Germinal center (tissue), 1 donor: ENCODE measurements around the gene RSRC1.
"Not testable (repeated sequence)": the region's sequence is repeated elsewhere in the genome, so short reads cannot be mapped to it uniquely, and the experiment has no call there.

Experiments used
- DNase-seq: peaks from one replicate; pipeline ENCODE4 v3.0.0; 2012; ENCODE audit warnings: mixed read lengths, low spot score

Gene RSRC1

DNA sequence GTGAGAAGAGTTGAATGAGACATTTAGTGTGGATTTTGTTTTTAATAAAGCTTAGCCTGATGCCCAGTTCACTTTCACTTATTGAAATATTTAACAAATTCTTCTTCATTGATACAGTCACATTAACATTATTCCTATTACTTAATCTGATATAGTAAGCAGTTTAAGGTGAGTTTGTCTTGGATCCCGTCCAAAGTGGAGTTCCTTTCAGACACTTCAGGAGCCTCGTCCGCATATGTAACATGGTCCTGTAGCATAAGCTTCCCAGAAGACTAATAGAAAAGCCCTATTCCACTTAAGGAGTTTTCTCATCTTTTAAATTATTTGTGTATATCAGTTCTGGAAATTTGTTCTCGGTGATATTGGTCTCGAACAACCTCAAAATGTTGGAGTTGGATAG is 421.4 kb downstream of the RSRC1 start:
- DNase-seq, result no peak

DNA sequence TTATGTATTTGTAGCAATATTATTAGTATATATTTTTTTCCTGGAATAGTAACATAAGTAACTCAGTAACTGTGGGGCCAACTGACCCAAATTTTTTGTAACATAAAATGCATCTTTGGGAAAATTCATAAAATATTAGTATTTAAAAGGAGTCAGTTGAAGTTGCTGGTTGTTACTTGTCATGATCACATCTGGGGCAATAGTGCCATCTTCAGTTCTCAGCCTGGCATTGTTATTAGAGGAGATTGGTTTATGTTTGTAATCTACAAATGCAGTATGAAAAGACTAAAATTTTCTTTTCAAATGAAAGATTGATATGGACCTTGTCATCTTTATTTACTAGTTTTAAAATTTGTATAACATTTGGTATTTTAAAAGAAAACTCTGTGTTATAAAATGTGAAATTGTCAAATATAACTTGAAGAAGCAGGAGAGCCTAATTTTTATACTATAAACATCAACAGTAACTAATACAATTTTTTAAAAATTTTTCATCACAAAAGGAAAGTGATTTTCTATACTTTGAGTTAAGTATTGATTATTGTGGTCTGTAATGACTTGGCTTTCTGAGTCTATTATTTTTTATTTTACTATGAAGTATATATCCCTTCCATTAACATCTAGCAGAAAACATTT is 422.3 kb downstream of the RSRC1 start:
- peak; percentile 5 for DNase-seq

DNA sequence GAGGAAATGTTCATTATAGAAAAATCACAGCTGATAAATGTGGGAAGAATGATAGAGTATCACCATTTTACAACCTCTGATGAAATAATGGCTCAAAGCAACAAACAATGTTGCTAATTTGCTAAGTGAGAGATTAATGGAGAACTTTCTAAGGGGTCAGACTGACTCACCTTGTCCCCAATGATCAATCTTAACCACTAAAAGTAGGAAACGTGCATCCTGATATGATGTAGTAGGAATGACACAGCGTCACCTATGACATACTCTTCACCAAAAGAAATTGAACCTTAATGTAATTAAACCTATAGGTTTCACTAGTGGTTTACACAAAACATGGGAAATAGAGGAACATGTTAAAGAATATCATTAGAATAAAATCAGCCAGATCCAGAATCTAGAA is 426.0 kb downstream of the RSRC1 start:
- no peak for DNase-seq

DNA sequence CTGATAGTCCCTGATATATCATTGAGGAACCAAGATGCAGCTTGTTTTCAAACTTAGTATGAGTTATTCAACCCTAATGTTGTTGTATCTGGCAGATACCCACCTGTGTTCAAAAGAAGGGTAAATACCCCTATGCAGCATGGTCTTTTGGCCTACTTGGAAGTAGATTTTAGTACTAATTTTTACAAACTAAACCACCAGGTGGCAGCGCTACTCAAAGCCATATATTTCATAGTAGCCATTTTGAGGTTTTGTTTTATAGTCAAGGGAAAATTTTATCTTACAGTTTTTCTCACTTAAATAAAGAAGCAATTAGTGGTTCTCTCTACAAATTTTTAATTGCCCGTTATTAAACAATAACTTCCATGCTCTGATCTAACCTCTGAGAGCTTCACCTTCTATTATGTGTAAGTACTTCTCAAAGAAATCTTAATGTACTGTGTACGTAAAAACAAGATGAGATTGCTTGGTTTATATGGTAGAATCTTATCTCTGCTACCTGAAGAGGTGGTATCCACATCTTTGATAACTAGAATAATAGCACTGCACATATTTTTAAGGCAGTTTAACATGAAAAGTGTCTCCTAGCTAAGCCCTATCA is 429.6 kb downstream of the RSRC1 start:
- peak; percentile 18 for DNase-seq

DNA sequence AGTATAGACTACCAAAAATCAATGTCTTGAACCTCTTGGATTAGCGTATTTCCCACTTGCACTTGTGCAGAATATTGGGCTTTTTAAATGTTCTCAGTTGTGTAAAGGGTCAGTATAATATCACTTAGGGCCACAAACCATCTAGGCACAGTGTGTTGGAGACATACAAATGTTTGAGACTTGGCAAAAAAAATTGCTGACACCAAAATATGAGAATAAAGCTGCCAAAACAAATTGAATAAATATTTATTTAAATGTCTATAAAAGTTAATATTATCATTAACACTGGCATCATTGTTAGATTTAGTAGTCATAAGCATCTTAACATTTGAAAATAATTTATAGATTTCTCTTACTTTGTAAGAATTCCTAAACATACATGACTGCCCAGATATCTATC is 430.2 kb downstream of the RSRC1 start:
- no peak for DNase-seq

DNA sequence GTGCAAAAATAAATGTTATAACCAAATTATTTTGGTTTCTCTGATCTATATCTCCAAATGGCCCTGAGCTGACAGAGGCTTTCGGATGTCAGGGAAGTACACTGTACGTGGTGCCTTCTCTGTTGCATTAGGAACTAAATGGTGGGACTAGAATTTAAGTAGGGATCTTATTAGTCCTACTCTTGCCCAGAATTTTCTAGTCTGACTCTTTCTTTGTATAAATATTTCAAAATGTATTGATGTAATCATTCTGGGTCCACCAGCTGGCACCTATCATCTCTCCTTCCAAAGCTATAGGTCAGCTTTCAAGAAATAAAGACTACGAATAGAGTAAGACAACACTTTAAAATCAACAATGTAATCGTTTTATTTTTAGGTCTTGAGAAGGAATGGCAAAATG is 438.8 kb downstream of the RSRC1 start:
- no peak for DNase-seq

DNA sequence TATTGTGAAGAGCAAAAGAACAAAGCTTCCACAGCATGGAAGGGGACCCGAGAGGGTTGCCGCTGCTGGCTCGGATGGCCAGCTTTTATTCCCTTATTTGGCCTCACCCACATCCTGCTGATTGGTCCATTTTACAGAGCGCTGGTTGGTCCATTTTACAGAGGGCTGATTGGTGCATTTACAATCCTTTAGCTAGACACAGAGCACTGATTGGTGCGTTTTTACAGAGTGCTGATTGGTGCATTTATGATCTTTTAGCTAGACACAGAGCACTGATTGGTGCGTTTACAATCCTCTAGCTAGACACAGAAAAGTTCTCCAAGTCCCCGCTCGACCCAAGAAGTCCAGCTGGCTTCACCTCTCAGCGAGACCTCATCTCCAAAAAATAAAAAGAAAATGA is 440.0 kb downstream of the RSRC1 start:
- not testable (repeated sequence) for DNase-seq

DNA sequence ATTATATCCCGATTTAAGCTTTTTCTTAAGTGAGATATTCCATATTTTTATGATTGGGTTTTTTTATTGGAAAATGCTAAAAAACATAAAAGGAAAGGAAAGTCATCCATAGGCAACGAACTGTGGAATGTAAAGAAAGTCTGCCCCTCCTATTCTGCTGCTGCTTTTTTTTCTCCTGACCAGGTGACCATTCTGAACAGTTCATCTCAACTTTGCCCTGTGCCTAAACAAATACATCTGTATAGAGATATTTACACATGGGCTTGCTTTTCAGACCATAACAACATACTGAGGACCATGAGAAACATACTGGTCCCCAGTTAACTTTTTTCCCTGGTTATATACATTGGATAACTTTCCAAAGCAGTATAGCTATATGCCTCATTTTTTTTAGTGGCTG is 442.2 kb downstream of the RSRC1 start:
- DNase-seq, result no peak

DNA sequence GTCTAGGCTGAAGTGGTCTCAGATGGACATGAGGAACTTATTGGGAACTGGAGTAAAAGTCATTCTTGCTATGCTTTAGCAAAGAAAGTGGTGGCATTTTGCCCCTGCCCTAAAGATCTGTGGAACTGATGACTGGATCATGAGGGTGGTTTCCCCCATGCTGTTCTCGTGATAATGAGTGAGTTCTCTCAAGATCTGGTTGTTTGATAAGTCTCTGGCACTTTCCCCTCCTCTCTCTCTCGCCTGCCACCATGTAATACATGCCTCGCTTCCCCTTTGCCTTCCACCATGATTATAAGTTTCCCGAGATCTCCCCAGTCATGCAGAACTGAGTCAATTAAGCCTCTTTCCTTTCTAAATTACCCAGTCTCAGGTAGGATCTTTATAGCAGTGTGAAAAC is 449.6 kb downstream of the RSRC1 start:
- no peak for DNase-seq

DNA sequence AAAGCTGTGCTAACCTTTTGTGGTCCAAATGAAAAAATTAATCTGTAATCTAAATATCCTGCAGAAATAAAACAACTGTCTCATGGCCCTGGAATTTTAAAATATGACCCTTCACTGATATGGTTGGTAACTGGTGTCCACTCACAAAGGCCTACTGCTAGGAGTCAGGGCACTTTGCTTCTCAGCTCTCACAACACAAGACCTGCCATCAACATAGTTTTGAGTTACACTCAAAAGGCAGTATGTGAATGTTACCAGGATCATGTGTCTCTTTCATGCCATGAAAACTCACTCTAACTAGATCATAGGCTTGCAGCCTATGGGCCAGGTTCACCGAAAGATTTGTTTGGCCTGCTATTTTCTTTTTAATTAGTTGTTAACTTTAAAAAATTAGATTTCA is 451.1 kb downstream of the RSRC1 start:
- no peak for DNase-seq

DNA sequence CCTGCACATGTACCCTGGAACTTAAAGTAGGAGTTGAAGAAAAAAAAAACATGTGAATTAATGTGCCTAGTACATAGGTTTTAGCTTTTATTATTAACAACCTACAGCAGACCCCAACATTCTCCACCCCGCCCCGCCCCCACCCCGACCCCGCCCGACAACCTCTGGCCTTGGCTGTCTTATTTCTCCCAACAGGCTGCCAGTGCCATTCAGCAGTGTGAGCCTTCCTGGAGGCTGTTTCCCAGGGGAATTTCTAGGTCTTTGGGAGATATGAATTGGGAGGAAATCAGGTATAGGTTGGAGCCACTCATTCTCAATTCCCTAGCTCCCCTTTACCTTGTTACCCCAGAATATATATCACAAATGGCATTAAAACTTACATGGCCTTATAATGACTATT is 452.8 kb downstream of the RSRC1 start:
- no peak for DNase-seq

DNA sequence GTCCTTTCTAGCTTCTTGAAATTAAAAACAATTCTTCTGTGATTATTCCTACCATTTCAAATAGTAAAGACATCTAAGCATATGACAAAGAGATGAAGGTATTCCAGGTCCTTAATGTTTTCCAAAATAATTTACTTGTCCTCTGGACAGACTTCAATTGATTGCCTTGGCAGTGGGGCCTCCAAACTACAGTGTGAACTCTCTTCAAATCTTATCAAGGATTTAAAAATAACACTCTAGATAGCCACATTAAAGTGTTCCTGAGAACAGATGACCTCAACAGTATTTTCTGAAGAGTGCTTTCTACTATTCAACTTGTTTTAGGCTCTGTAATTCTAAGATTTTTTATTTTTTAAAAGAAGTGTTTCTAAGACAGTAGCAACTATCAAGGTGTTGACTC is 453.2 kb downstream of the RSRC1 start:
- DNase-seq, result no peak

DNA sequence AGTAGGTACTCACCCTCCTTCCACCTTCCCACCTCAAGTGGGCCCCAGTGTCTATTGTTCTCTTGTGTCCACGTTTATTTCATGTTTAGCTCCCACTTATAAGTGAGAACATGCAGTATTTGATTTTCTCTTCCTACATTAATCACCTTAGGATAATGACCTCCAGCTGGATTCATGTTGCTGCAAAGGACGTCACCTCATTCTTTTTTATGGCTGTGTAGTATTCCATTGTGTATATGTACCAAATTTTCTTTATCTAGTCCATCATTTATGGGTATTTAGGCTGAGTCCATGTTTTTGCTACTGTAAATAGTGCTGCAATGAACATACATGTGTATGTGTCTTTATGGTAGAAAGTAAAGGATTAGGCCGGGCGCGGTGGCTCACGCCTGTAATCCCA is 455.2 kb downstream of the RSRC1 start:
- no peak for DNase-seq

DNA sequence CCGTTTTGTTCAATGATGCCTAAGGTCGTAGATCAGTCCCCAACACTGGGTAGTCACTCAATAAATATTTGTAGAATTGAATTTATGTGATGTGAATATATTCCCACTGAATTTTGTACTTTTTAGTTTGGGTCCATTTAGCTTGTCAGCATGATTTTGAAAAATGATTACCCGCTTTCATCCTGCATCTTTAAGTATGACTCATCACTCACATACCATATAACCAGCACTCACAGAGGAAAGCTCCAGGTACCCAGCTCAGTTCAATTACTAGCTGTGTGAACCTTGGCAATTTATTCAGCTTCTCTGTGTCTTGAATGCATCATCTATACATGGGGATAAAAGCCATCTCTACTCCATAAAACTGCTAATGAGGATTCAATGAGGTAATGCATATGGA is 458.9 kb downstream of the RSRC1 start:
- DNase-seq, result no peak

DNA sequence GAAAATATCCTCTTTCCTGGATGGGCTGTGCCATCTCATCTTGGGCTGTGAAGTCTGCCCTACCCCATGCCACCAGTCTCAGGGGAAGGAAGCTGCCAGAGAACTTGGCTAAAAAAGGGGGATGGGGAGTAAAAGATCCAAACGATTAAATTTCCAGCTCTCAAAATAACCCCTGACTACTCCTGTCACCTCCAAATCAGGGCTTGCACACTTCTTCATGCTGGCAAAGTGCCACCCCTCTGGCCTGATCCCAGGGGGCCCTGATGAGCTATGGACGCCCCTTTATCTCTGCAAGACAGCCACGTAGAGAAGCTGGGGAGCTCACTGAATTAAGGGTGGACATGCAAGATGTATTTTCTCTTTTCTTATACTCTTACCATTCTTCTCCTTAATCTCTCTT is 459.9 kb downstream of the RSRC1 start:
- no peak for DNase-seq

DNA sequence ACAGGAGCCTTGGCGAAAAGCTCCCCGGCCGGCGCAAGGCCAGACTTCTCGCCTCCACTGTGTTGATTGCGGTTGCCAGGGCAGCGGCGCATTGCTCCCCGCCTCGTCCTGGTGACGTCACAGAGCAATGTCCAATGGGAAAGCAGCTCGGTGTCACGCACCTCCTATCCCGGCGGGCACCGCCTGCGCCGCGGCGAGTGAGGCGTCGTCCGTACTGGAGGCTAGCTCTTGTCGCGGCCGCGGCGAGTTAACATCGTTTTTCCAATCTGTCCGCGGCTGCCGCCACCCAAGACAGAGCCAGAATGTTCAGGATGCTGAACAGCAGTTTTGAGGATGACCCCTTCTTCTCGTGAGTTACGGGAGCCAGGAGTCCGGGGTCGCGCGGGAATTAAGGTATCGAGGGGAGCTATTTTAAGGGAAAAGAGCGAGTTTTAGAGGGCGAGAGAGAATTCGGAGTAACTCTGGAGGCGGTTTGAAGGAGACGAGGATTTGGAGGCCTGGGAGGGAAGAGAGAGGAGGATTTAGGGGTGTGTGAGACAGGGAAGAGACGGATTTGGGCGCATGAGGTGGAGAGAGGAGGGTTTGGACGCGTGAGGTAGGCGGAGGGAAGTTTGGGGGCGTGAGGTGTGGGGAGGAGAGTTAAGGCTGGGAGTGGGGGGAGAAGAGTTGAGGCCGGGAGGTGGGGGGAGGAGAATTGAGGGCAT is 461.3 kb downstream of the RSRC1 start, which contains the start of gene MLF1:
MLF1 (plus strand) TSS at position 196 of the 704 bp plus-strand sequence; CDS start at position 303, 107 bp downstream.
- DNase-seq, result peak; percentile 92

DNA sequence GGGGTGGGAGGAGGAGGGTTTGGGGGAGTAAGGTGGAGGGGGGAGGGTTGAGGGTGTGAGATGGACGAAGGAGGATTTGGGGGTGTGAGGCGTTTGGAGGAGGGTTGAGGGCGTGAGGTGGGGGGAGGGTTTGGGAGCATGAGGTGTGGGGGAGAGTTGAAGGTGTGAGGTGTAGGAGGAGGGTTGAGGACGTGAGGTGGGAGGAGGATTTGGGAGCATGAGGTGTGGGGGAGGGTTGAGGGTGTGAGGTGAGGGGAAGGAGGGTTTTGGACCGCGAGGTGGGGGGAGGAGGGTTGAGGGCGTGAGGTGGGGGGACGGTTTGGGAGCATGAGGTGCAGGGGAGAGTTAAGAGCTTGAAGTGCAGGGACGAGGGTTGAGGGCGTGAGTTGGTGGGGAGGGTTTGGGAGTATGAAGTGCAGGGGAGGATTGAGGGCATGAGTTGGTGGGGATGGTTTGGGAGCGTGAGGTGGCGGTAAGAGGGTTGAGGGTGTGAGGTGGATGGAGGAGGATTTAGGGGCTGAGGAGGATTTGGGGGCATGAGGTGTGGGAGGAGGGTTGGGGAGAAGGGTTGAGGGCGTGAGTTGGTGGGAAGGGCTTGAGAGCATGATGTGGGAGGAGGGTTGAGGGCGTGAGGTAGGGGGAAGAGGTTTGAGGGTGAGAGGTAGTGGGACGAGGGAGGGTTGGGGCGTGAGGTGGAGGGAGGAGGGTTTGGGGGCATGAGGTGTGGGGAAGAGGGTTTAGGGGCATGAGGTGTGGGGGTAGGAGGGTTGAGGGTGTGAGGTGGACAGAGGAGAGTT is 462.3 kb downstream of the RSRC1 start:
- DNase-seq, result no peak

DNA sequence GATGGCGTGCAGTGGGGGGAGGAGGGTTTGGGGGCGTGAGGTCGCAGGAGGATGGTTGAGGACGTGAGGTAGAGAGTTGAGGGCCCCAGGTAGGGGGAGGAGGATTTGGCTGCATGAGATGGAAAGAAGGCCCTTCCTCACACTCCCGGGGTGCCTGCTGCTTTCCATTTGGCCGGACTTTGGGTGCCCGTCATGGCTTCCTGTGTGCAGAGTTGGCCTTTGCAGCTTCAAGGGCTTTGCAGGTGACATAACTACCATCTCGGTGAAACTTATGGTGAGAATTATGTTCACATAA is 462.8 kb downstream of the RSRC1 start:
- no peak for DNase-seq

DNA sequence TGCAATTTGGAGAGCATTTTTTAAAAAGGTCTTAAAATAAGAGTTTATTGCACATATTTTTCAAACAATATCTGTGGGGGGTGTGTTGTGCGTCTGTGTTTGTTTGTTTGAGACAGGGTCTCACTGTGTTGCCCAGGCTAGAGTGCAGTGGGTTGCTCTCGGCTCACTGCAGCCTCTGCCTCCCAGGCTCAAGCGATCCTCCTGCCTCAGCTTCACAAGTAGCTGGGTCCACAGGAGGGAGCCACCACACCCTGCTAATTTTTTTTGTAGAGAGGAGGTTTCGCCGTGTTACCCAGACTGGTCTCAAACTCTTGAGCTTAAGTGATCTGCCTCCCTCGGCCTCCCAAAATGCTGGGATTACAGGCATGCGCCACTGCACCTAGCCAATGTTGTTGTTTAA is 463.8 kb downstream of the RSRC1 start:
- DNase-seq, result no peak

DNA sequence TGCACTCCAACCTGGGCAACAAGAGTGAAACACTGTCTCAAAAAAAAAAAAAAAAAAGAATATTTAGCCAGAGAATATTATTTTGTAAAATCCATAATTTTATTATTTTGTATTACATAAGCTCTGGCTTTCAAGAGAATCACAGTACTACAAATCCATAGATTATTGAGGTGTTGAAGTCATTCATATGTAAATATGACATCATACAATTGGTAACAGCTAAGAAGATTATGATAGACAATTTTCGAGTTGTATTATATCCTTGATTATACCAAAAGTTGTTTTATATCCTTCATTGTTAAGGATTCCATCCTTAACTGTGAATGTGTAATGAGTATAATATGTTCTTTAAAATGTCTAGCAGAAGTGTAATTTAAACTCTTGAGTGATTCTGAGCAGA is 464.8 kb downstream of the RSRC1 start:
- DNase-seq, result no peak

DNA sequence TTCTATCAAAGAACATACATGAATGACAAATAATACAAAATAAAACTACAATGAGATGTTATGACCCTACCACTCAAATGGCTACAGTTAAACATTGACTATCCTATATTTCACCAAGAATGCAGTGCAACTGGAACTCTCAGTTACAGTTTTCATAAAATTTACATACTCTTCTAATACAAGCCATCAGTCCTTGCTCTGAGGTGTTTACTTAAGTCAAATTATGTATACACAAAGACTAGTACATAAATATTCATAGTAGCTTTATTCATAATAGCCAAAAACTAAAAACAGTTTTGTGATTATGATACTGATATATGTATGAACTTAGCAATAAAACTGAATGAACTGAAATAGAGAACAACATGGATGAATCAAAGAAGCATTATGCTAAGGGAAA is 480.3 kb downstream of the RSRC1 start:
- no peak for DNase-seq
